Esophagus squamous epithelium (tissue), 4 donors: ENCODE data around the gene ROS1.

Source experiments
- CTCF ChIP-seq, 6 experiments: fragments of 450-650 bp in 4 of 6; fragments of 200-600 bp in 2 of 6; sonication (generic) in 2 of 6; IDR thresholded peaks; one replicate each; pipeline ENCODE4 v1.5.1; 2016 to 2019; ENCODE audit warnings: antibody characterized with exemption in 6 of 6, mild to moderate bottlenecking in 4 of 6, moderate library complexity in 4 of 6
- POLR2A ChIP-seq, 4 donors: fragments of 450-650 bp; IDR thresholded peaks; one replicate each; pipeline ENCODE4 v1.6.1; 2017; ENCODE audit warnings: antibody characterized with exemption in 4 of 4, mild to moderate bottlenecking in 4 of 4, moderate library complexity in 3 of 4

- TF ChIP-seq POLR2A (IDR thresholded peaks at IDR 0.05) (no peak), CTCF (IDR thresholded peaks at IDR 0.05) (no peak)
Measured at GRCh38 chr6:117384659-117385058, 41.1 kb downstream of the ROS1 start.
